Measurements from ENCODE around the gene CRX. TPM values are rescaled to one million over a fixed set of nuclear protein-coding genes. Genes with fewer than 3 reads are reported as not detected.

CRX gene
- total RNA-seq, 1 experiment from 2014 or later, result 0.13 TPM

DNA sequence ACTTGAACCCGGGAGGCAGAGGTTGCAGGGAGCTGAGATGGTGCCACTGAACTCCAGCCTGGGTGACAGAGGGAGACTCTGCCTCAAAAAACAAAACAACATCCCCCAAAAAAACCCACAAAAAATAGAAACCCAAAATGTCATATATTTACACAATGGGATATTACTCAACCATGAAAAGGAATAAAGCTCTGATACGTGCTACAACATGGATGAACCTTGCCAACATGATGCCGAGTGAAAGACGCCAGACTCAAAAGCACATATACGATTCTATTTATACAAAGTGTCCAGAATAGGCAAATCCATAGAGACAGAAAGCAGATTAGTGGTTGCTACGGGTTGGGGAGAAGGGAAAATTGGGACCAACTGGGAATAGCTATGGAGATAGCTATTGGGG, 15.3 kb upstream of the CRX start:
- no peak for DNase-seq
- Histone ChIP-seq H3K4me1 (ENCODE audit: insufficient read depth, low read length) (no peaks in the 10 kb centered on the region), H2BK12ac (ENCODE audit: insufficient read length, low read depth, low read length) (no peak overlapping the region), H3K79me2 (ENCODE audit: insufficient read depth, low read length) (no peaks in the 10 kb centered on the region), H3K9ac (ENCODE audit: extremely low read depth, insufficient read length, low read length) (no peak overlapping the region), H3K4me2 (ENCODE audit: insufficient read depth, insufficient read length, low read length) (no peak overlapping the region), H3K14ac (ENCODE audit: insufficient read depth, low read length) (no peak overlapping the region), H3K56ac (ENCODE audit: insufficient read length, low read depth, low read length) (no peak overlapping the region), H4K5ac (ENCODE audit: insufficient read length, low read depth, low read length) (no peak overlapping the region), H3K23me2 (ENCODE audit: insufficient read length, low read depth, low read length, poor library complexity, severe bottlenecking) (no peaks in the 10 kb centered on the region), H2BK15ac (ENCODE audit: low read depth, low read length) (no peak overlapping the region), H2BK5ac (ENCODE audit: insufficient read length, low read length) (no peak overlapping the region), H4K8ac (replicated peaks; ENCODE audit: insufficient read length, low read depth, low read length) (no peak overlapping the region), H2AK5ac (ENCODE audit: insufficient read length, low read length) (no peak overlapping the region), H2BK20ac (ENCODE audit: low read depth, low read length, poor library complexity, severe bottlenecking) (no peak overlapping the region), H3K23ac (ENCODE audit: insufficient read length, low read depth, low read length) (no peak overlapping the region), H4K91ac (ENCODE audit: insufficient read length, low read depth, low read length) (no peak overlapping the region), H3K79me1 (ENCODE audit: insufficient read depth, low read depth, low read length, poor library complexity, severe bottlenecking) (no peaks in the 10 kb centered on the region), H3K9me3 (ENCODE audit: control insufficient read depth, low read depth, low read length) (no peaks in the 10 kb centered on the region), H3K4ac (ENCODE audit: low read depth, low read length) (no peak overlapping the region), H2BK120ac (ENCODE audit: low read depth, low read length, poor library complexity, severe bottlenecking) (no peak overlapping the region), H3K18ac (ENCODE audit: insufficient read length, low read depth, low read length) (no peak overlapping the region), H2AFZ (ENCODE audit: low read length) (no peak overlapping the region), H4K20me1 (ENCODE audit: control insufficient read depth, insufficient read depth, insufficient read length) (no peaks in the 10 kb centered on the region), H3K27me3 (ENCODE audit: insufficient read depth, low read length) (no peaks in the 10 kb centered on the region), H3T11ph (ENCODE audit: low read length) (no peak overlapping the region), H3K27ac (ENCODE audit: insufficient read length, low read depth, low read length) (no peak overlapping the region)
- Mint-ChIP-seq H3K9me3 (peaks cover 0 to under 1% of the 10 kb centered on the region in 2 experiments; a peak in 2 of 5 replicates), H3K27ac (no peak overlapping the region), H3K4me1 (0 out of 4 replicates have a peak, but pooled peaks cover 0 to 2% of the 10 kb centered on the region in 2 experiments), H3K27me3 (ENCODE audit: low read depth) (no peaks in the 10 kb centered on the region), H3K4me3 (no peak overlapping the region; a peak in 1 of 5 replicates), H3K36me3 (ENCODE audit: insufficient read depth in 1 of 3, low read depth in 3 of 3) (peaks cover 0 to 1% (median 0%) of the 10 kb centered on the region in 3 experiments; a peak in 1 of 7 replicates)
- TF ChIP-seq, protein P1, sequence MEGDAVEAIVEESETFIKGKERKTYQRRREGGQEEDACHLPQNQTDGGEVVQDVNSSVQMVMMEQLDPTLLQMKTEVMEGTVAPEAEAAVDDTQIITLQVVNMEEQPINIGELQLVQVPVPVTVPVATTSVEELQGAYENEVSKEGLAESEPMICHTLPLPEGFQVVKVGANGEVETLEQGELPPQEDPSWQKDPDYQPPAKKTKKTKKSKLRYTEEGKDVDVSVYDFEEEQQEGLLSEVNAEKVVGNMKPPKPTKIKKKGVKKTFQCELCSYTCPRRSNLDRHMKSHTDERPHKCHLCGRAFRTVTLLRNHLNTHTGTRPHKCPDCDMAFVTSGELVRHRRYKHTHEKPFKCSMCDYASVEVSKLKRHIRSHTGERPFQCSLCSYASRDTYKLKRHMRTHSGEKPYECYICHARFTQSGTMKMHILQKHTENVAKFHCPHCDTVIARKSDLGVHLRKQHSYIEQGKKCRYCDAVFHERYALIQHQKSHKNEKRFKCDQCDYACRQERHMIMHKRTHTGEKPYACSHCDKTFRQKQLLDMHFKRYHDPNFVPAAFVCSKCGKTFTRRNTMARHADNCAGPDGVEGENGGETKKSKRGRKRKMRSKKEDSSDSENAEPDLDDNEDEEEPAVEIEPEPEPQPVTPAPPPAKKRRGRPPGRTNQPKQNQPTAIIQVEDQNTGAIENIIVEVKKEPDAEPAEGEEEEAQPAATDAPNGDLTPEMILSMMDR (conservative IDR thresholded peaks at IDR 0.05), result no peak
- WGBS (ENCODE audit: extremely low coverage, insufficient read length, low lambda C conversion rate), result no CpG with 5 or more reads among the region's 6 CpGs
